GM12872 (cell line): ENCODE measurements around the gene DTNBP1.

ENCODE experiments used
- CTCF ChIP-seq: IDR thresholded peaks from 3 replicates; pipeline ENCODE4 v1.5.1; 2011; ENCODE audit warnings: low read depth, mild to moderate bottlenecking, low read length, moderate library complexity; ENCODE audit not compliant: insufficient read depth

Gene DTNBP1

DNA sequence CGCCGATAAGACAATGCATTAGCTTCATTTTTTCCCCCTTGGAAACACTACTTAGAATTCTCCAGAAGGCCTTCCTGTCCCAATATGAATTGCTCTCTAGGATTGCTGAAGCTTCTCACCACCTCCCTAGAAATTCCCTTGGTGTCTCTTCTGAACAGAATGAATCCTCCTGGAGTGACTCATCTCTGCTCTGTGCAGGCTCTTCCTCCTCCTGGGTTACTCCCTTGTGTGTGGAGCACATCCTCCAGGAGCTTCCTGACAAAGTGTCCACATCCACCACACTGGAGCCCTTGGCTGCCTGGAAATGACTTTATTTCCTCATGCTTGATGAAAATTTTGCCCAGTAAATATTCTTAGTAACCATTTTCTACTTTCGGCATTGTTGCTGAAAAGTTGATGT is 54.4 kb downstream of the DTNBP1 start:
- TF ChIP-seq CTCF: no peak

DNA sequence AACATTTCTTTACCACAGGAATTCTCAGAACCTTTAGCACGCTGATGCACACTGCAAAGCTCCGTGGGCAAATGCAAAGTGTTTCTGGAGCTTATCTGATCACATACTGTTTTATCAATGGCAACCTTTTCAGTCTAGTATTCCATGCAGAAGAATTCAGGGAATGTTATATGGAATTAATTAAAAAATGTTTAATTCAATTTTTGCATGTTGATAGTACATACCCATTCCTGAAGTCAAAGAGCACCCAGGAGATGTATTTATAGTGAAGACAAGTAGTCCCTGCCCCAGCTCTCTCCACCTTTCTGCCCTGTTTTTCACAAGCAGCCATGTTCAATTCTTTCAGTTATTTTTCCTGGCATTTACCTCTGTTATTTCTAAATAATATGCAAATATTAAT is 55.2 kb downstream of the DTNBP1 start:
- no peak for TF ChIP-seq CTCF

- no peak for TF ChIP-seq CTCF
These were observed 56.5 kb downstream of the DTNBP1 start for GRCh38 chr6:15606347-15606746.

DNA sequence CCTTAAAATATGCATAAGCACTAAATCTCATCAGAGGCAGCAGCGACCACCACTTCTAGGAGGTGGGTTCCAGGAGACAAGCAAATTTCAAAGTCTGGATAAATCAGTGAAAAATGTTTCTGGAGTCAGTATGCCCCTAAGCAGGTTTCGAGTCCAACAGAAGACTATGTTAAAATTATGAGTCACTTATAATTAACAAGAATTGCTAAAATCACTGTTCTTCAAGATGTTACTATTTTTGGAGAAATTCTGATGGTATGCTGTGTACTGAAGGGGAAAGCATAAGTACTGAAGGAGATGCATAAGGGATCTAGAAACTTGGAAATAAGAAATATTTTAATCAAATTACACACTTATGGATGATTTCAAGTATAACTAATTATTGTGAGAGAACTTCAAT is 58.0 kb downstream of the DTNBP1 start:
- no peak for TF ChIP-seq CTCF

DNA sequence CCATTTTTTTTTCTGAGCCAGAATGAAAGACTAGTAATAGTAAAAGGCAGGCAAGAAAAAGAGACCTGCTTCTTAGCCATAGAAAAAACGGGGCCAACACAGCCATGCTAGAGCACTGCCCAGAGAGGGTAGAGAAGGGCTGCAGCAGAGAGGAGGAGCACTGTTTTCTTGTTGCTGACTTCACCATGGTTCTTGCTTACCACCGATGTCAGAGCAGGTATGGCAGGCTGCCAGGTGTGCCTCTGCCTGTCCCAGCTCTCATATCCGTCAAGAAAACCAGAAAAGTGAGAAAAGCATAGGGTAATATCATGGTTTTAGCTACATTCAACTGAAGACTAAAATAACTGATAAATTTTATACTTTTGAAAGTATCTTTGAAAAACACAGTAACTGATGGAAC is 60.7 kb downstream of the DTNBP1 start:
- TF ChIP-seq CTCF: no peak

GRCh38 chr6:15598273-15598798 is 64.5 kb downstream of the DTNBP1 start:
- no peak for TF ChIP-seq CTCF

- no peak for TF ChIP-seq CTCF
These were observed 66.5 kb downstream of the DTNBP1 start for GRCh38 chr6:15596186-15596896.
